Measurements from ENCODE around the gene SCPEP1.

The SCPEP1 gene, protein sequence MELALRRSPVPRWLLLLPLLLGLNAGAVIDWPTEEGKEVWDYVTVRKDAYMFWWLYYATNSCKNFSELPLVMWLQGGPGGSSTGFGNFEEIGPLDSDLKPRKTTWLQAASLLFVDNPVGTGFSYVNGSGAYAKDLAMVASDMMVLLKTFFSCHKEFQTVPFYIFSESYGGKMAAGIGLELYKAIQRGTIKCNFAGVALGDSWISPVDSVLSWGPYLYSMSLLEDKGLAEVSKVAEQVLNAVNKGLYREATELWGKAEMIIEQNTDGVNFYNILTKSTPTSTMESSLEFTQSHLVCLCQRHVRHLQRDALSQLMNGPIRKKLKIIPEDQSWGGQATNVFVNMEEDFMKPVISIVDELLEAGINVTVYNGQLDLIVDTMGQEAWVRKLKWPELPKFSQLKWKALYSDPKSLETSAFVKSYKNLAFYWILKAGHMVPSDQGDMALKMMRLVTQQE

DNA sequence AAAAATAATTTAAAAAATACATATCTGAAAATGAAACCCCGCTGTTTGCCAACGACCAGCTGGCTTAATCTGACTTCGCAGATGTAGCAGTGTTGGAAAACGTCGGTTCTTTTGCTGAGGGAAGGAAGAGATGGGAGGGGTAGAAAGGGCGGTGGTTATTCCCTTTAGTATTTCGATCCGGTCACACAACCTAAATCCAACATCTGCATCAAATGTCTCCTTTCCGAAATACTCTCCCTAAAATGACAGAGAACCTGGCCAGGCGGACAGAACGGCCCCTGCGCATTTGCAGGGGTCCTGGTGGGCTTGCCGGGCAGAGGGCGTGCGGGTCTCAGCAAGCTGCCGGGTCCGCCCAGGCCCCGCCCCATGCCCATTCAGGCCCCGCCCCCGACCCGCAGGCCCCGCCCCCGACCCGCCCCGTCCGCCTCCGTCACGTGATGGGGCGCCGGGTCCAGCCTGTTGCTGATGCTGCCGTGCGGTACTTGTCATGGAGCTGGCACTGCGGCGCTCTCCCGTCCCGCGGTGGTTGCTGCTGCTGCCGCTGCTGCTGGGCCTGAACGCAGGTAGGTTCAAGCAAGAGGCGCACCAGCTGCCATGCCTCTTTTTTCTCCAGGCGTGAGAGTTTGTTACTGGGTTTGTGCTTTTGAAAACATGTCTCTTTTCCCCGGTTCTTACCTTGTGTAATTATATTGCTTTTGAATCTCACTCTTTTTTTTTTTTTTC, at the start of gene SCPEP1:
TSS of gene SCPEP1 (plus strand) at position 459 of the 723 bp plus-strand sequence. CDS start at position 488, 29 bp downstream.
- DNase-seq (ENCODE audit: low read depth), result peak; percentile 85

DNA sequence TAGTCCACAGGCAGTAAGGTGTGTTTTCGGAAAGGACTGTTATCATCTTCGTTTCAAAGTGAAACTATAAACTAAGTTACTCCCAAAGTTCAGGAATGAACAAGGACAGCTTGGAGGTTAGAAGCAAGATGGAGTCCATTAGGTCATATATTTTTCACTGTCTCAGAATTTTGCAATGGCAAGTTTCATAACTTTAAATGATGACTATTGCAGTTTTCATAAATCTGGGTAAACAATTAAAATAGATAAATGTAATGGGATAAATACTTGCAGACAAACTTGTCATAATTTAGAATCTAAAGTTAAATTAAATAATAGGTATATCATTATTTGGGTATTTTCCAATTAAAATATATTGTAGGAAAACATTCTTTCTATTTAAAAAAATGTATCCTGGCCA, 49.3 kb upstream of the SCPEP1 start:
- DNase-seq (ENCODE audit: low read depth), result no peak

DNA sequence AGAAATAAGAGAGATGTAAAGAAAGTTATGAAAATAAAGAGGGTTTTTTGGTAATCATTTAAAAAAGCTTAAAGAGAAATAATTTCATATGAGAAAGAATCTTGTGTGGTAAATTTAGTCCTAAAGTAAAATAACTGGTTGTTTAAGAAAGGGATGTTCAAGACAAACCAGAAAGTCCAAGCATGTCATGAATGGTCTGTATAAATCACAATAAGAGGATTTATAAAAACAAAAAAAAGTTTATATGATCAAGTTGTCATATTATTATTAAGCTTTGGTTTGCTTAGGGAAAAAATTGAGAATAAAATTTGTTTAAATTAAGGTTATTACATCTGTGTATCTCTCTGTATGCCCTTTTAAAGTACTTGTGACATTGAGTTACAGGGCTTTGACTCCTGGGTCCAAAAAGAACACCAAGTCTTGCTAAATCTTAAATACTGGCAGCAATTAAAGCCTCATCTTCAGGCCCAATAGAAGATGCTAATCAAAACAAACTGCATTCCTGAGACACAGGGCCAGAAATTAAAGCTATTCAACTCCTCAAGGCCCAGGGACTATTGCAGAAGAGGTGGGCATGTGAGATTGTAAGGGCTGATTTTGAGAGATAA, 48.5 kb upstream of the SCPEP1 start:
- no peak for DNase-seq (ENCODE audit: low read depth)

DNA sequence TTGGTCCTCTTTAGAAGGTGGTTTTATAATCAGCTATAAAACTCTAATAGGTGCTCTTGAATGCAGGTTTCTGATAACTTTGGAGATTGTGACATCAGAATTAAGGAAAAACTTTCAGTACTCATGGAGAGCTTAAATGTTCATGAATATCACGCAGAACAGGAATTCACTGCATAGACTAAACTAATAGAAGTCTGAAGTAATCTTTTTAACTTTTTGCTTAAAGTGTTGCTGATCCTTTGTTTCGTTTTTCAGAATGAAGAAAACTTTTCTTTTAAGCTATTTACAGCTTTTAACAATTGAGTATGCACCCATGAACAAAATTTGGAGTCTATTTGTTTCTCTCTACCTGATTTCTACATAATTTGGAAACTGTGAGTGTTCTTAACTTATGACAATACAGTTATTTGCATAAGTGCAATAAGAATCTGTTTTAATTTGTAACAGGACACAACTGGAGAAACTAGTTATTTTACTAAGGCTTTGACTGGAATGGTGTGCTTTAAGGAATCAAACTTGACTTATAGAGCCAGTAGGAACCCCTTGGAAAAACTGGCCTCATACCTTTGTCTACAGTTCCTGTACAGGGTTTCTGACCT, 47.1 kb upstream of the SCPEP1 start:
- no peak for DNase-seq (ENCODE audit: low read depth)

DNA sequence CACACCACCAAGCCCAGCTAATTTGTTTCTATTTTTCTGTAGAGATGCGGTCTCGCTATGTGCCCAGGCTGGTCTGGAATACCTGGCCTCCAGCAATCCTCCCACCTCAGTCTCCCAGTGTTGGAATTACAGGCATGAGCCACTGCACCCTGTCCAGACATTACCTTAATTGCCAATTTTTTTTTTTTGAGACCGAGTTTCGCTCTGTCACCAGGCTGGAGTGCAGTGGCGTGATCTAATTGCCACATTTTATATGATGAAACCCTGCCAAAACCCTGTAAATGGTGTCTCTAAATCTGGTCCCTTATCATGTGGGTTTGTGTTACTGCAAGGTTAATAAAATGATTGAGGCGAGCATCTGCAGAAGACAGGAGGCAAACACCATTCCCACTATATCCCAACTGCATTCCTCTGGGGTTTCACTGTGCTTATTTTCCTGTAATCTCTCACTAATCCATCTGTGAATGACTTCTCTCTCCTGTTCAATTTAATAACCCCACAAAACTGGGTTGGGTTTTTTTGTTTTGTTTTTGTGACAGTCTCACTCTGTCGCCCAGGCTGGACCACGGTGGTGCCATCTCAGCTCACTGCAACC, 44.7 kb upstream of the SCPEP1 start:
- no peak for DNase-seq (ENCODE audit: low read depth)

DNA sequence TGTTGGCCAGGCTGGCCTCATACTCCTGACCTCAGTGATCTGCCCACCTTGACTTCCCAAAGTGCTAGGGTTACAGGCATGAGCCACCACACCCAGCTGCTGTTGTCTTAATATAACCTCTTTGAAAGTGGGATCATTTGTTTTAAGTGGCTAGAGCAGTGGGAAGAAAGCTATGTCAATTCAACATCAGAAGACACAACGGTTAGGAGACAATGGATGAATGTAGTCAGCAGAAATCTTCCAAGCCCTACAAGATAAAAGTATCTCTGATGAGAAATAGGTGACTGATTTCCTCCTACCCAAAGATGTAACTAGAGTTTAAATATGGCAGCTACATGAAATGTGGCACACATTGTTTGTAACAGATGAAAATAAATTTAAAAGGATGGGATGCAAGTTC, 44.1 kb upstream of the SCPEP1 start:
- no peak for DNase-seq (ENCODE audit: low read depth)

DNA sequence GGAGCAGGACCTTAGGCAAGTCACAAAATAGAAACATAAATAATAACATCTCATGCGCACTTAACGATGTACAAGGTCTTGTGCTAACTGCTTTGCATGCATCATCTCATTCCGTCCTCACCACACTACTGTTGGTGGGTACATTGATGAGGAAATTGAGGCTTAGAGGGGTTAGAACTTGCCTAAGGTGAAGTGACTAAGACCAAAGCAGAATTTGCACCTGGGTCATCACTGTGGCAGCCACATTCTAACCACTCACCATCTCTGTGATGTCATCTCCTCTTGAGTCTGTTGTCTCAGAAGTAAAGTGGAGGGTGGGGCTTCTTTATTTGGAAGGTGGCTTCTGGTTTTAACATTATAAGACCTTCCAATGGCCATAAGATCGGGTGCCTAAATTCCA, 43.7 kb upstream of the SCPEP1 start:
- DNase-seq (ENCODE audit: low read depth), result no peak

DNA sequence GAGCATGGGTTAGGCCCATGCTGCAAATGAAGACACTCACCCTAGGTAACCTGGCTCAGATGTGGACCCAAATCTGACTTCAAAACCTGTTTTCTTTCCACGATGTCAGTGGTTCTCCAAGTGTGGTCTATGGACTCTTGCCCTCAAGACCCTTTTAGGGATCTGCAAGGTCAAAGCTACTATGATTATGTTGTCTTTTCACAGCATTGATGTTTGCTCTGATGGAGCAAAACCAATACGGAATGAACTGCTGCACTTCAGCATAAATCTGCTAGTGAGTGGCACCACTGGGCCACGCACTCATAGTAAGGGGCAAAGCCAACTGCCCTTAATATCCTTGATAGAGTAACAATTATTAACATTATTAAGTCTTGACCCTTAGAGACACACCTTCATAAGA, 42.5 kb upstream of the SCPEP1 start:
- DNase-seq (ENCODE audit: low read depth), result no peak

DNA sequence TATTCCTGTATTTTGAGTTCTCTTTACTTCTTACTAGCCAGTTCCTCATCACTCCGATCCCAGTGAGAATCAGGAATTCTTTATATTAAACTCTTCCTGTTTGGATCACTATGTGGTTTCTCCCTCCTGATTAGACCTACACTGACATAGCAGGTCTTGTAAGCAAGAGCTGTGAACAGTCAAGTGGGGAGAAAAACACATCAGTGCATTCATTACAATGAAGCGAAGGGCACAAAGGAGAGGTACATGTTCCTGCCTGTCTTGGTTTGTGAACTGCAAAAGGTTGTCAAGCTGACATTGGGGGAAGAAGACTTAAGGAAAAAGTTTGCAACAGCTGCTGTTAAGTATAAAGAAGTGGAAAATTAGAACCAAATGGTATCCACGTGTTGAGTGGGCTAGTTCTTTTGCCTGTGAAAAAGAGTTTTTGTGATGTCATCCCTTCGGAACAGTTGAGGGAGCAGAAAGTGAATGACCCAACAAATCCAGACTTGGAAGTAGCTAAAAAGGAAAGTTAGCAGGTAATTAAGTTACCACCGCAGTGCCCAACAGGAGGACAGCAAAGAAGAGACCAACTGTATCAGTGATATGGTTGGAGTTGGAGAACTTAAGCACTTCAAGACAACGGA, 41.1 kb upstream of the SCPEP1 start:
- DNase-seq (ENCODE audit: low read depth), result no peak

DNA sequence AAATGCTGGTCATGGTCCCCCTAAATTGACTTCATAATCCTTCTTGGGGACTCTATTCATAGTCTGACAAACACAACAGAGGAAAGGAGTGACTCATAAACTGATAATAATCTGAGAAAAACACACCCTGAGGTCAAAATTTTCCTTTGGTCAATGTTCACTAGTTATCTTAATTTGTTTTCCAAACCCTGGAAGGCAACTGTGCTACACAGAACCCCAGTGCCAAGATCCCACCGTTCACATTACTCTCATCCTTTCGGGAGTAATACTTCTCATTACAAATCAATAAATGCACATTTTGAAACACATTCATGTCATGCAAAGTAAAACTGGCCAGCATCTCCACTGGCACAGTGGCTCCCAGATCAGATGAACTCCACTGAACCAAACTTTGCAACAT, 40.2 kb upstream of the SCPEP1 start:
- peak; percentile 51 for DNase-seq (ENCODE audit: low read depth)

DNA sequence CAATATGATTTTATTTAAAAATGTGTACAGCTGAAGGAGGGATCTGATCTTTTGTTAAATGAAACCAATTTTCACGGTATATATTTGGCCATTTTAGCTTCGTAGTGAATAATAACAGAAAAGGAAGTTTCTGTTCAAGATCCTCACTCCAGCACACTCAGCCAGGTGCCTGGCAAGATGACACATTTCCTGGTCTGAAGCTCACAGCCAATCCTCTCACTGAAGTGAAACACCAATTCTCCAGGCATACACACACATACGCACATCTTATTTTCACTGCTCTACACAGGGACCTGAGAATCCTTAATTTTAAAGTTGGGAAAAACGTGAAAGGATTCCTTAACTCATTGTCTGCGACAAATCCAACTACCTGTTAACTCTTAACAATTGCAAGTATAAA, 39.7 kb upstream of the SCPEP1 start:
- DNase-seq (ENCODE audit: low read depth), result peak; percentile 10

DNA sequence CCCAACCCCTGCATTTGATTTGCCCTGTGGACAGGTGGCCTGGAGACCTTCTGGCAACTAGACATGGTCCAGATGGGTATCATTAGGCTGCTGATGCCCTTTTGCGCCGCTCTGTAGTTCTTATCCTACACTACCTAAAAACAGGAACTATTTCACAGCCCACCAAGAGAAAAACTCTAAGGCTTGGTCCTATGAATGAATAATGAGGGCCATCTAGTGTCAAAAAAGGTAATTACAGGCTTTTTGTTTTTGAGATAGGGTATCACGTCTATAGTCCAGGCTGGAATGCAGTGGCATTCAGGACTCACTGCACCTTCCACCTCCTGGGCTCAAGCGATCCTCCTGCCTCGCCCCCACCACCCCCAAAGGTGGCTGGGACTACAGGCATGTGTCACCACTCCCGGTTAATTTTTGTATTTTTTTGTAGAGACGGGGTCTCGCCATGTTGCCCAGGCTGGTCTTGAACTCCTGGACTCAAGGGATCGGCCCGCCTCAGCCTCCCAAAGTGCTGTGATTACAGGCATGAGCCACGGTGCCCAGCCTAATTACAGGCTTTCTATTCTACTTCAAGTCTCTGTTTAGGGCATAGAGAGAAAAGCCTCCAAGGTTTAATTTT, 38.0 kb upstream of the SCPEP1 start:
- DNase-seq (ENCODE audit: low read depth), result peak; percentile 68

DNA sequence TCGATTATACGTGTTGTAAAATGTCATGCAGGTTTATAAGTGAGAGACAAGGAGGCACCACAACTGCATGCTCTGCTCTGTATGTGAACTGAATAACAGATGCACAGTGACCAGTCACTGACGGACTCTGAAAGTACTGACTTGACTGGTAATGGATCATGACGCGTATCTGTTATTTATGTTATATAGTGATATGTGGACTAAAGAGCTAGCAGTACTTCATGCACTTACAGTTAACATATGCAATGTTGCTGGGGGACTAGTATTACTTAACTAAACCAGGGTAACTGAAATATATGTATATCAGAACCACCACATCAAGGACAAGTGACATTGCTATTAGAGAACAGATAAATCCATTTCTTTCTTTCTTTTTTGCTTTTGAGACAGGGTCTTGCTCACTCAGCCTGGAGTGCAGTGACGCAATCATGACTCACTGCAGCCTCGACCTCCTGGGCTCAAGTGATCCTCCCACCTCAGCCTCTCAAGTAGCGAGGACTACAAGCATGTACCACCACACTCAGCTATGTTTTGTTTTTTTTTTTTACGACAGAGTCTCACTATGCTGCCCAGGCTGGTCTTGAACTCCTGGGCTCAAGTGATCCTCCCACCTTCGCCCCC, 34.3 kb upstream of the SCPEP1 start:
- peak; percentile 15 for DNase-seq (ENCODE audit: low read depth)

DNA sequence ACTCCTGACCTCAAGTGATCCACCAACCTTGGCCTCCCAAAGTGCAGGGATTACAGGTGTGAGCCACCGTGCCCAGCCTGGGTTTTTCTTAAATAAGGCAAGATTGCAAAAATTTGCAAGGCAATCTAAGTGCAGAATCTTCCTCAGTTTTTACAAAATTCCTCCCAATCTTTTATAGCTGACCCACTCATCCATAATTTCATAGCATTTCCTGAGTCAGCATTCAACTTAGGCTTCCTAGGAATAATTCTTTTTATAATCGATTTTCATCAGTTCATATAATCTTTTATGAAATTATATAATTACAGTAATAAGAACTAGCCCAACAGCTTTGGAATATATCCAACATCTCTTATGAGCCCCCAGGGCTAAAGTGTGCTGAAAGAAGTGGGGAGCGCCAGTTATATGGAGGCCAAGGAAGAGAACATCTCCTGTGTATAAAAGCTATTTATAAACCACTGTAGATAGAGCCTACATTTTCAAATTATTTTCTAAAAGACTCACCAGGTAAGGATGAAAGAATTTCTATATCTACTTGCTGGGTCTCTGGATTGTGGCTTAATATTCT, 31.9 kb upstream of the SCPEP1 start:
- DNase-seq (ENCODE audit: low read depth), result no peak

DNA sequence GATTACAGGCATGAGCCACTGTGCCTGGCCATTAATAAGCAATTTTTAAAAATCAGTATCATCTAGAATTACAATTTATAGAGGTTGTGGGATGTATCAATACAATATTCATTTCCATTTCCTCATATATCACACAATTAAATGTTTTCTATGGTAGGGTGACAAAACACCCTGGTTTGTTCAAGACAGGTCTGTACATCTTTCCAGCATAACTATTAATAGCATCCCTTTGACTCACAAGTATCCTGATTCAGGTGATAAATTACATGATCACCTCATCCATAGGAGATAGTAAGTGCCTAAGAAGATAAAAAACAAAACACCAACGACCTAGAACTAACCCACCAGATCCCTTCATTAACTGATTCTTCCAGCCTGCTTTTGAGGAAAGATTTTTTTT, 30.2 kb upstream of the SCPEP1 start:
- DNase-seq (ENCODE audit: low read depth), result no peak

DNA sequence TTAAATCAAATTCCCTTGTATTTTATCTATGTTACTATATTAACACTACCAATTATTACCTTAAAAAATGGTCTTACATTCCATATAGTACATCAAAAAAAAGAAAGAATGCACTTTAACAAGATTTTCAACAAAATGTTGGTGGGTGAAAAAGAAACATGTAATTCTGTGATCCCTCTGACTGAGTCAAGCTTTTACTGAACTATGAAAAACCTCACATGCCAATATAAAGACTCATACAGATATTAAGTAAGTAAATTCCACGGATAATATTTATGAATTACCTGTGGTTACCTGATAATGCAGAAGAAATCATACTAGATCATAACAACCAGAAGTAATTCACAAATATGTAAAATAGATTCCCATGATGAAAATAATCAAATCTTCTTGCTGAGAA, 29.4 kb upstream of the SCPEP1 start:
- no peak for DNase-seq (ENCODE audit: low read depth)

DNA sequence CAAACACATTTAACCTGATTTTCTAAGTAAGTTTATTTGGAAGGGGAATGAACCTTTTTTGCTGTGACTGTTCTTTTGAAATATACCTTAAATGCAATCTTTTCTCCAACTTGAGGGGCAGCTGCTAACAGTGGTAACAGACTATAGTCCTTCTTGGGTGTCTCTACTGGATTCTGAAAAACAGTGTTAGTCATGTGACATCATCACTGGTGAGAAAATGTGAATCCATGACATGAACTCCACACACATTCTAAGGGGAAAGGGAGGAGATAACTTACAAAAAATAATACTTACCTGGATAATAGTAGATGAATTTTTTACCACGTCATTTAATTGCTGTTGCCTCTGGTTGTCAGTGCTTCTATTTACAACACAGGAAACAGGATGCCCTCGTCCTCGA, 28.3 kb upstream of the SCPEP1 start:
- DNase-seq (ENCODE audit: low read depth), result no peak

DNA sequence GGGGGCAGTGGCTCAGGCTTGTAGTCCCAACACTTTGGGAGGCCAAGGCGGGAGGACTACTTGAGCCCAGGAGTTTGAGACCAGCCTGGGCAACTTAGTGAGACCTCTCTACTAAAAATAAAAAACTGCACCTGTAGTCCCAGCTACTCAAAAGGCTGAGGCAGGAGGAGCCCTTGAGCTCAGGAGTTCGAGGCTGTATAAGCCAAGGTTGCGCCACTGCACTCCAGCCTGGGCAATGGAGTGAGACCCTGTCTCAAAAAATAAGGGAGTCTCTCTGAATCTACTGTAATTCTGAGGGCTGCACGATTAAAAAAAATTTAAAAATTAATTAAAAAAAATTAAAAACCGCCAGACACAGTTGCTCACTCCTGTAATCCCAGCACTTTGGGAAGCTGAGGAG, 20.9 kb upstream of the SCPEP1 start:
- no peak for DNase-seq (ENCODE audit: low read depth)

DNA sequence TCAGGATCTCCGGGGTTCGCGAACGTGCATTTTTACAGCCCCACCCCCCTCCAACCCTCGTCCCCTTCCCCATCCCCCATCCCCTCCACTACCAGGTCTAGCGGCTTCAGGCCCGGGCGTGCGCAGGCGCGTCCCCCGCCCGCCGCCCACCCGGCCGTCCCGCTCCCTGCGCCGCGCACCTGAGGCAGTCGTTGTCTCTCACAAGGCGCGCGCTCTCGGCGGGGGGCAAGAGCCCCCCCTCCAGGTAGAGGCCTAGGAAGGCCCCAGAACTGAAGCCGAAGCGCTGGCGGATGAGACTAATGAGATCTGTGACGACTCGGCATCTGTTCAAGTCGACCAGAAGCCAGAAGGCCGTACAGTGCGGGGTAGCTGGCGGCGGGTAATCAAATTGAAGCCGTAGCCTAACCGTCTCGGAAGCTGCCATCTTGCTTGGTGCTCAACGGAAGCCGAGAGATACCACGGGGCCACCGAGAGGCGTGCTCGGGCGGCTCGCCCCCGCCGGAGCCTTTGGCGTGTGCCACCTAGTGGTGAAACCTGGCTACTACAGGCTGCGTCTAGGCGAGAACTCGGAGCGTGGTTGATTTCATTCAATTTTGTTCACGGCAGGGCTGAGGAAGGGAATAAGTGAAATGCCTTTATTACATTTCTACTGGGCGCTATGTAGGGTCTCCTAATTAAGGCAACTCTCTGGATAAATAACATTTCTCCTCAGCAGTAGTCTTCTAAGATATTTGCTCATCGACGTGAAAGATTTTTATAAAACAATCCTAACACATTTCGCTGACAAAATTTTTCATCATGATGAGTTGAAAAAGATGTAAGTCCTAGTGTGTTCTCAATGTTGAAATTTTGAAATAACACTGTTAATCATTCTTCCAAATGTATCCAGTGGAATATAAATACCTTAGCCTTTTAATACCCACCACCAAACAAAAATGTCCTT, 17.1 kb upstream of the SCPEP1 start, which contains the start of gene COIL:
TSS of gene COIL (minus strand) at position 455 of the 943 bp plus-strand sequence. CDS start at position 424, 31 bp downstream.
- peak; percentile 88 for DNase-seq (ENCODE audit: low read depth)

Data from EH (cell line).